ENCODE measurements around the gene ABCA2. TPM values are rescaled to one million over a fixed set of nuclear protein-coding genes. Genes with fewer than 3 reads are reported as not detected.

The ABCA2 gene
- total and polyA plus RNA-seq, 9 of the 15 experiments (the other 6 are each of a cell fraction or from before 2014, with no cell fraction given) = 0.69 to 16.3 (median 6.1) TPM; not detected in 2

DNA sequence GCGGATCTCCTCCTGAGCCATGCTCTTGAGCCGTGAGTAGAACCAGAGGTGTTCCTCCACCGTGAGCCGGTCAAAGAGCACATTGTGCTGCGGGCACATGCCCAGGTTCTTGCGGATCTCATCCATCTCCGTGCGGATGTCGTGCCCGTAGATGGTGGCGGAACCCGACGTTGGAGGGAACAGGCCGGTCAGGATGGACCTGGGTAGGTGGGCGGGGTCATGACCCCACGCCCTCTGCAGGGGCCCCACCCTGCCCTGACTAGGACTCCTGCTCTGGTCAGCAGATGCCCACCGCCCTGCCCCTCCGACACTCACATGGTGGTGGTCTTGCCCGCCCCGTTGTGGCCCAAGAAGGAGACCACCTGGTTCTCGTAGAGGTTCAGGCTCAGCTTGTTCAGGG is 12.1 kb downstream of the ABCA2 start:
- 85% methylated on average over 19 of the region's 21 CpGs for WGBS (ENCODE audit: insufficient coverage, low coverage, missing lambda C conversion rate)
- FAIRE-seq = no peak
- CTCF ChIA-PET (ENCODE audit: low intra/inter-chr PET ratio) = no interaction called here
- H4K20me1 ChIP-seq (replicated peaks; ENCODE audit: control insufficient read depth, insufficient read depth, low read length) = no peaks in the 10 kb centered on the region
- POLR2A ChIA-PET = interaction anchor here (1.0 to 1.1 kb wide), 2 partner anchors 10 to 68 kb away, joined by 3 to 4 read pairs; no protein-coding TSS in a partner anchor
- in situ Hi-C loops (cut with MboI) = no loop called here
- ATAC-seq = no peak
- H3K27ac ChIP-seq (ENCODE audit: extremely low read depth, low read depth, low read length) = no peak overlapping the region
- H3K4me1 ChIP-seq (replicated peaks in 1 of 2; ENCODE audit: control insufficient read depth in 2 of 2, insufficient read depth in 2 of 2, low read length in 2 of 2) = peaks cover 0 to 74% of the 10 kb centered on the region in 2 experiments; a peak in 2 of 5 replicates
- H3K9me1 ChIP-seq (ENCODE audit: control insufficient read depth, insufficient read depth, low read length) = no peaks in the 10 kb centered on the region
- no peak overlapping the region for H3K4me3 ChIP-seq
- intact Hi-C loops (cut with micrococcal nuclease) = no loop called here
- H3K9me3 ChIP-seq (replicated peaks; ENCODE audit: control insufficient read depth, insufficient read depth, low read depth, low read length) = no peaks in the 10 kb centered on the region
- DNase-seq (ENCODE audit: extremely low read depth in 1 of 4, low spot score in 3 of 4) = no peak
- H2AFZ ChIP-seq (ENCODE audit: low read depth, low read length) = no peak overlapping the region
- H3K36me3 ChIP-seq (ENCODE audit: control insufficient read depth, insufficient read depth, low read length) = no peaks in the 10 kb centered on the region
- BruUV-seq (replicated peaks) = no TSS peak
- H3K79me2 ChIP-seq (ENCODE audit: control insufficient read depth, insufficient read depth, low read length) = no peaks in the 10 kb centered on the region
- H3K27me3 ChIP-seq (ENCODE audit: control insufficient read depth in 2 of 2, insufficient read depth in 2 of 2, low read length in 2 of 2) = no peaks in the 10 kb centered on the region
- no peak overlapping the region for H3K9ac ChIP-seq (ENCODE audit: insufficient read depth in 1 of 2, low read depth in 2 of 2, low read length in 2 of 2)
- H3K4me2 ChIP-seq (ENCODE audit: insufficient read depth, low read length) = no peak overlapping the region
- no peak for TF ChIP-seq MYBL2 (IDR thresholded peaks at IDR 0.05; ENCODE audit: low read depth)
- TF ChIP-seq MYBL2 (CRISPR knock-in tag; IDR thresholded peaks at IDR 0.05; ENCODE audit: borderline replicate concordance) = no peak

GRCh38 chr9:137015540-137015930 is 12.5 kb downstream of the ABCA2 start:
- ChIA-PET CTCF (ENCODE audit: low intra/inter-chr PET ratio) (no interaction called here), POLR2A (interaction anchor here (1.0 to 1.1 kb wide), 2 partner anchors 11 to 67 kb away, joined by 3 to 4 read pairs; no protein-coding TSS in a partner anchor)
- in situ Hi-C loops (cut with MboI) = no loop called here
- Histone ChIP-seq H3K9ac (ENCODE audit: insufficient read depth in 1 of 2, low read depth in 2 of 2, low read length in 2 of 2) (no peak overlapping the region), H3K9me1 (ENCODE audit: control insufficient read depth, insufficient read depth, low read length) (no peaks in the 10 kb centered on the region), H3K27ac (ENCODE audit: extremely low read depth, low read depth, low read length) (no peak overlapping the region), H3K4me2 (ENCODE audit: insufficient read depth, low read length) (no peak overlapping the region), H3K9me3 (replicated peaks; ENCODE audit: control insufficient read depth, insufficient read depth, low read depth, low read length) (no peaks in the 10 kb centered on the region), H2AFZ (ENCODE audit: low read depth, low read length) (no peak overlapping the region), H4K20me1 (replicated peaks; ENCODE audit: control insufficient read depth, insufficient read depth, low read length) (no peaks in the 10 kb centered on the region), H3K79me2 (ENCODE audit: control insufficient read depth, insufficient read depth, low read length) (no peaks in the 10 kb centered on the region), H3K27me3 (ENCODE audit: control insufficient read depth in 2 of 2, insufficient read depth in 2 of 2, low read length in 2 of 2) (no peaks in the 10 kb centered on the region), H3K4me3 (no peak overlapping the region), H3K4me1 (replicated peaks in 1 of 2; ENCODE audit: control insufficient read depth in 2 of 2, insufficient read depth in 2 of 2, low read length in 2 of 2) (peaks cover 0 to 73% of the 10 kb centered on the region in 2 experiments; a peak in 2 of 5 replicates), H3K36me3 (ENCODE audit: control insufficient read depth, insufficient read depth, low read length) (no peaks in the 10 kb centered on the region)
- ATAC-seq = no peak
- intact Hi-C loops (cut with micrococcal nuclease) = no loop called here
- 93% methylated on average over 15 of the region's 25 CpGs for WGBS (ENCODE audit: insufficient coverage, low coverage, missing lambda C conversion rate)
- FAIRE-seq = no peak
- DNase-seq (ENCODE audit: extremely low read depth in 1 of 4, low spot score in 3 of 4) = no peak
- BruUV-seq (replicated peaks) = no TSS peak
- TF ChIP-seq SUPT5H (IDR thresholded peaks at IDR 0.05) (no peak), CHD4 (IDR thresholded peaks at IDR 0.05; ENCODE audit: insufficient read depth, insufficient replicate concordance, low read depth, low read length, poor library complexity, severe bottlenecking) (no peak), ZNF766 (CRISPR knock-in tag; conservative IDR thresholded peaks at IDR 0.05) (no peak), ZNF780A (CRISPR knock-in tag; IDR thresholded peaks at IDR 0.05) (no peak), MCM2 (IDR thresholded peaks at IDR 0.05; ENCODE audit: low read depth) (no peak), PREB (CRISPR knock-in tag; IDR thresholded peaks at IDR 0.05) (no peak), ZNF57 (CRISPR knock-in tag; IDR thresholded peaks at IDR 0.05) (no peak), DMBX1 (CRISPR knock-in tag; IDR thresholded peaks at IDR 0.05; ENCODE audit: borderline replicate concordance) (no peak)
- TF ChIP-seq, protein P1, sequence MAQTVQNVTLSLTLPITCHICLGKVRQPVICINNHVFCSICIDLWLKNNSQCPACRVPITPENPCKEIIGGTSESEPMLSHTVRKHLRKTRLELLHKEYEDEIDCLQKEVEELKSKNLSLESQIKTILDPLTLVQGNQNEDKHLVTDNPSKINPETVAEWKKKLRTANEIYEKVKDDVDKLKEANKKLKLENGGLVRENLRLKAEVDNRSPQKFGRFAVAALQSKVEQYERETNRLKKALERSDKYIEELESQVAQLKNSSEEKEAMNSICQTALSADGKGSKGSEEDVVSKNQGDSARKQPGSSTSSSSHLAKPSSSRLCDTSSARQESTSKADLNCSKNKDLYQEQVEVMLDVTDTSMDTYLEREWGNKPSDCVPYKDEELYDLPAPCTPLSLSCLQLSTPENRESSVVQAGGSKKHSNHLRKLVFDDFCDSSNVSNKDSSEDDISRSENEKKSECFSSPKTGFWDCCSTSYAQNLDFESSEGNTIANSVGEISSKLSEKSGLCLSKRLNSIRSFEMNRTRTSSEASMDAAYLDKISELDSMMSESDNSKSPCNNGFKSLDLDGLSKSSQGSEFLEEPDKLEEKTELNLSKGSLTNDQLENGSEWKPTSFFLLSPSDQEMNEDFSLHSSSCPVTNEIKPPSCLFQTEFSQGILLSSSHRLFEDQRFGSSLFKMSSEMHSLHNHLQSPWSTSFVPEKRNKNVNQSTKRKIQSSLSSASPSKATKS (CRISPR knock-in tag; IDR thresholded peaks at IDR 0.05) = no peak
